GM12891 (cell line): ENCODE results near the gene G6PD.

ENCODE experiments used
- PAX5 ChIP-seq: IDR thresholded peaks from 2 replicates; pipeline ENCODE4 v1.6.1; 2011; ENCODE audit warnings: low read length, moderate library complexity, mild to moderate bottlenecking; ENCODE audit not compliant: insufficient read depth, severe bottlenecking
- POLR2A ChIP-seq: IDR thresholded peaks from 2 replicates; pipeline ENCODE4 v1.6.1; 2011; ENCODE audit warnings: low read depth, low read length, control low read depth
- POLR2AphosphoS5 ChIP-seq: IDR thresholded peaks from 2 replicates; pipeline ENCODE4 v1.6.1; 2011; ENCODE audit warnings: low read depth, low read length, control low read depth
- SPI1 ChIP-seq: IDR thresholded peaks from 2 replicates; pipeline ENCODE4 v1.6.1; 2011; ENCODE audit warnings: low read depth, low read length, control low read depth
- TAF1 ChIP-seq: IDR thresholded peaks from 2 replicates; pipeline ENCODE4 v1.6.1; 2011; ENCODE audit warnings: low read depth, low read length, control low read depth

DNA sequence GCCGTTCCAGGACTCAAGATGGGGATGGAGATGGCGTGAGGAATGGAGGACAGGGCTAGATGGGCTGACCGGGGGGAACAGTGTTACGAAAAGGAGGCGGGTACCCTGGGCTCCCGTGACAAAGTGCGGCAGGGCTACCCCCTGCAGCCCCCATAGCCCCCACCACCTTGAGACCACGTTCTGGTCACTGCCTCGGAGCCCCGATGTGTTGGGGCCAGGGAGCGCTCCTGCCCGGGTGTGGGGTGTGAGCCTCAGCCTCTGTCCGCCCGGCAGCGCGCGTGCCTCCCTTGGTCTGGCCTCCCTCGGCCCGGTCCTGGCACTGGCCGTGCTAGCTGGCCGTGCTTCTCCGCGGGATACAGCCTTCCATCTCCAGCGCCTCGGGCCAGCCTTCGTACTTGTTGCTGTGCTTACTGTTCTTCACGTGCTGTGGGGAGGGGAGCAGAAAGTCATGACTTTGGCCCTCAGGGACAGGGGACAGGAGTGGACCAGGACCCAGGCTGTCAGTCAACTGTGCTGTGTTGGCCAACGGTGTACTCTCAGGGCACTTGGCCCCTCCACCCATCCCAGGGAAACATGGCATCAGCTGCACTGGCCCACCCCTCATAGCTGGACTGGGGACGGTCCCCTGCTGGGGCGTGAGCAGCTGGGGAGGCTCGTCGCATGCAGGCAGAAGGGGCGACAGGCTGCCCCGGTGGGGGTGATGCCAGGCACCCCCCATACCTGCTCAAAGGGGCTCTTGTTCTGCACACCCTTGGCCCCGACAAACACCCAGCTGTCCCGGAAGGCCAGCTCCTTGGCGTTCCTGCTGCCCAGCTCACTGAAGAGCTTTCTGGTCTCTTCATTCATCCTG lies 39.9 kb downstream of the G6PD start:
- TF ChIP-seq POLR2AphosphoS5 (no peak), TAF1 (no peak), POLR2A (no peak), PAX5 (no peak), SPI1 (no peak)
